ENCODE data around the gene PEX5L. TPM values are rescaled to one million over a fixed set of nuclear protein-coding genes. Genes with fewer than 3 reads are reported as not detected.

PEX5L gene
- total RNA-seq, 4 donors from 2014 or later: 0.13 to 2.0 TPM; not detected in 2

- Histone ChIP-seq H3K36me3 (no peaks in the 10 kb centered on the region), H3K27ac (no peak overlapping the region), H3K9me3 (no peaks in the 10 kb centered on the region), H3K4me3 (replicated peaks in 1 of 3) (no peak overlapping the region), H3K27me3 (no peaks in the 10 kb centered on the region), H3K4me1 (no peaks in the 10 kb centered on the region)
- 84 to 91% methylated on average over 3 of the region's 3 CpGs for WGBS, 2 donors
- no peak for DNase-seq
- intact Hi-C loops (cut with DNase I): no loop called here
- TF ChIP-seq POLR2A (IDR thresholded peaks at IDR 0.05): no peak
Measured at GRCh38 chr3:179822296-179822695, 214.4 kb downstream of the PEX5L start.

GRCh38 chr3:179819379-179819778 lies 217.4 kb downstream of the PEX5L start:
- intact Hi-C loops (cut with DNase I): no loop called here
- H3K4me1 ChIP-seq: no peaks in the 10 kb centered on the region
- no peak overlapping the region for H3K4me3 ChIP-seq (replicated peaks in 1 of 3)
- no peak for DNase-seq
- WGBS, 2 donors: 50 to 71% methylated on average over 3 of the region's 3 CpGs
- no peaks in the 10 kb centered on the region for H3K36me3 ChIP-seq
- no peaks in the 10 kb centered on the region for H3K9me3 ChIP-seq
- no peak overlapping the region for H3K27ac ChIP-seq
- H3K27me3 ChIP-seq: no peaks in the 10 kb centered on the region
- TF ChIP-seq CTCF (IDR thresholded peaks at IDR 0.05) (no peak), POLR2A (IDR thresholded peaks at IDR 0.05) (no peak)

- no peak for DNase-seq
- WGBS, 2 donors: 81 to 89% methylated on average over 3 of the region's 3 CpGs
- Histone ChIP-seq H3K27ac (no peak overlapping the region), H3K36me3 (no peaks in the 10 kb centered on the region), H3K27me3 (no peaks in the 10 kb centered on the region), H3K4me3 (replicated peaks in 1 of 3) (no peak overlapping the region), H3K4me1 (no peaks in the 10 kb centered on the region), H3K9me3 (no peaks in the 10 kb centered on the region)
- intact Hi-C loops (cut with DNase I): no loop called here
- no peak for TF ChIP-seq POLR2A (IDR thresholded peaks at IDR 0.05)
- no peak for TF ChIP-seq CTCF (IDR thresholded peaks at IDR 0.05)
Measured at GRCh38 chr3:179812096-179812382, 224.7 kb downstream of the PEX5L start.

GRCh38 chr3:179811321-179812095 lies 225.2 kb downstream of the PEX5L start:
- TF ChIP-seq POLR2A (IDR thresholded peaks at IDR 0.05) (no peak), CTCF (IDR thresholded peaks at IDR 0.05) (peak in 4 of 6 experiments; percentile 17 to 46 (median 46))
- no peaks in the 10 kb centered on the region for H3K27me3 ChIP-seq
- peak in 1 of 2 donors; percentile 12 for DNase-seq
- H3K27ac ChIP-seq: no peak overlapping the region
- intact Hi-C loops (cut with DNase I): no loop called here
- no peaks in the 10 kb centered on the region for H3K4me1 ChIP-seq
- no peaks in the 10 kb centered on the region for H3K36me3 ChIP-seq
- 21 to 29% methylated on average over 9 of the region's 9 CpGs for WGBS, 2 donors
- no peak overlapping the region for H3K4me3 ChIP-seq (replicated peaks in 1 of 3)
- H3K9me3 ChIP-seq: no peaks in the 10 kb centered on the region

- Histone ChIP-seq H3K27ac (no peak overlapping the region), H3K9me3 (no peaks in the 10 kb centered on the region), H3K4me3 (replicated peaks in 1 of 3) (no peak overlapping the region), H3K36me3 (no peaks in the 10 kb centered on the region), H3K27me3 (no peaks in the 10 kb centered on the region), H3K4me1 (no peaks in the 10 kb centered on the region)
- no peak for TF ChIP-seq CTCF (IDR thresholded peaks at IDR 0.05)
- no peak for TF ChIP-seq POLR2A (IDR thresholded peaks at IDR 0.05)
- DNase-seq: no peak
- intact Hi-C loops (cut with DNase I): no loop called here
Measured at GRCh38 chr3:179809639-179810038, 227.1 kb downstream of the PEX5L start.
